ENCODE measurements around the gene MFSD6. TPM values are rescaled to one million over a fixed set of nuclear protein-coding genes. Genes with fewer than 3 reads are reported as not detected.

MFSD6 gene
- total and polyA plus RNA-seq, 4 donors, result 11.7 to 61.7 (median 37.4) TPM

DNA sequence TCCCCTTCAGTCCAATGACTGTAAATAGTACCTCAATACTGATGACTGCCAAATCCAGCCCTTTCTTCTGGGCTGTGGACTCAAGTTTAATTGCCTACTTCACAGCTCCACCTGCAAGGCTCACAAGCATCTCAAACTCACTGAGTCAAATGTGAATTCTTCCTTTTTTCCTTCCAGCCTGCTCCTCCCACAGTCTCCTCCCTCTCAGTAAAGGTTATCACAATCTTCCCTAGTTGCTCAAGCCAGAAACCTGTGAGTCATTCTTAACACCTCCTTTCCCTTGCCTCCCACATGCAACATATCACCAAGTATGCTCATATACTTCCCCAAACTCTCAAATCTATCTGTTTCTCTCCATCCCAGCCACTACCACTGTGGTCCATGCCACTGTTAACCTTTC is 3.7 kb upstream of the MFSD6 start:
- Histone ChIP-seq H3K27ac (ENCODE audit: low read depth in 1 of 2, low read length in 1 of 2) (no peak overlapping the region), H3K9me3 (ENCODE audit: control insufficient read depth in 4 of 4, insufficient read depth in 3 of 4, low read length in 3 of 4) (no peaks in the 10 kb centered on the region), H3K4me3 (no peak overlapping the region), H3K4me1 (ENCODE audit: control insufficient read depth in 5 of 5, insufficient read depth in 5 of 5, low read length in 5 of 5) (peaks cover 0 to 11% (median 0%) of the 10 kb centered on the region in 5 donors), H3K36me3 (ENCODE audit: control insufficient read depth in 4 of 4, insufficient read depth in 4 of 4, low read length in 4 of 4) (no peaks in the 10 kb centered on the region), H3K9ac (ENCODE audit: insufficient read depth in 1 of 2, low read length in 2 of 2) (no peak overlapping the region), H3K27me3 (ENCODE audit: control insufficient read depth in 3 of 3, insufficient read depth in 3 of 3, low read length in 2 of 3) (peaks cover 0 to 7% (median 4%) of the 10 kb centered on the region in 3 donors)
- ATAC-seq (ENCODE audit: insufficient read depth, low FRiP score) (peak; percentile 16), DNase-seq (no peak)
- TF ChIP-seq, protein P1, sequence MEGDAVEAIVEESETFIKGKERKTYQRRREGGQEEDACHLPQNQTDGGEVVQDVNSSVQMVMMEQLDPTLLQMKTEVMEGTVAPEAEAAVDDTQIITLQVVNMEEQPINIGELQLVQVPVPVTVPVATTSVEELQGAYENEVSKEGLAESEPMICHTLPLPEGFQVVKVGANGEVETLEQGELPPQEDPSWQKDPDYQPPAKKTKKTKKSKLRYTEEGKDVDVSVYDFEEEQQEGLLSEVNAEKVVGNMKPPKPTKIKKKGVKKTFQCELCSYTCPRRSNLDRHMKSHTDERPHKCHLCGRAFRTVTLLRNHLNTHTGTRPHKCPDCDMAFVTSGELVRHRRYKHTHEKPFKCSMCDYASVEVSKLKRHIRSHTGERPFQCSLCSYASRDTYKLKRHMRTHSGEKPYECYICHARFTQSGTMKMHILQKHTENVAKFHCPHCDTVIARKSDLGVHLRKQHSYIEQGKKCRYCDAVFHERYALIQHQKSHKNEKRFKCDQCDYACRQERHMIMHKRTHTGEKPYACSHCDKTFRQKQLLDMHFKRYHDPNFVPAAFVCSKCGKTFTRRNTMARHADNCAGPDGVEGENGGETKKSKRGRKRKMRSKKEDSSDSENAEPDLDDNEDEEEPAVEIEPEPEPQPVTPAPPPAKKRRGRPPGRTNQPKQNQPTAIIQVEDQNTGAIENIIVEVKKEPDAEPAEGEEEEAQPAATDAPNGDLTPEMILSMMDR (IDR thresholded peaks at IDR 0.05; ENCODE audit: control extremely low read depth, extremely low read depth), result no peak

DNA sequence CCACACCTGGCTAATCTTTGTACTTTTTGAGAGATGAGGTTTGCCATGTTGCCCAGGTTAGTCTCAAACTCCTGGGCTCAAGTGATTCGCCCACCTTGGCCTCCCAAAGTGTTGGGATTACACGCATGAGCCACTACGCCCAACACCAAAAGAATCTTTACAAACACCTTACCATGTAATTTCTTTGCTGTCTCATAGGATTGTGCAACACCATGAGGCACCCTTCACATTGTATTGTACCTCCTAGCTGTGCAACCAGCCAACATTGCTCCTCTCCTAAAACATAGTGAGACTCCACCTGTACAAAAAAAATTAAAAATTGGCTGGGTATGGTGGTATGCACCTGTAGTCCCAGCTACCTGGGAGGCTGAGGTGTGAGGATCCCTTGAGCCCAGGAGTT is 3.1 kb upstream of the MFSD6 start:
- no peak overlapping the region for H3K9ac ChIP-seq (ENCODE audit: insufficient read depth in 1 of 2, low read length in 2 of 2)
- no peak for ATAC-seq (ENCODE audit: insufficient read depth, low FRiP score)
- TF ChIP-seq, protein P1 (IDR thresholded peaks at IDR 0.05; ENCODE audit: control extremely low read depth, extremely low read depth), result no peak
- H3K27ac ChIP-seq (ENCODE audit: low read depth in 1 of 2, low read length in 1 of 2), result no peak overlapping the region
- H3K9me3 ChIP-seq (ENCODE audit: control insufficient read depth in 4 of 4, insufficient read depth in 3 of 4, low read length in 3 of 4), result no peaks in the 10 kb centered on the region
- peaks cover 0 to 7% (median 7%) of the 10 kb centered on the region in 3 donors for H3K27me3 ChIP-seq (ENCODE audit: control insufficient read depth in 3 of 3, insufficient read depth in 3 of 3, low read length in 2 of 3)
- no peak overlapping the region for H3K4me3 ChIP-seq
- WGBS, 2 donors, result 90% methylated on average over 3 of the region's 3 CpGs
- DNase-seq, result no peak
- H3K36me3 ChIP-seq (ENCODE audit: control insufficient read depth in 4 of 4, insufficient read depth in 4 of 4, low read length in 4 of 4), result no peaks in the 10 kb centered on the region
- peaks cover 0 to 11% (median 0%) of the 10 kb centered on the region in 5 donors for H3K4me1 ChIP-seq (ENCODE audit: control insufficient read depth in 5 of 5, insufficient read depth in 5 of 5, low read length in 5 of 5)

DNA sequence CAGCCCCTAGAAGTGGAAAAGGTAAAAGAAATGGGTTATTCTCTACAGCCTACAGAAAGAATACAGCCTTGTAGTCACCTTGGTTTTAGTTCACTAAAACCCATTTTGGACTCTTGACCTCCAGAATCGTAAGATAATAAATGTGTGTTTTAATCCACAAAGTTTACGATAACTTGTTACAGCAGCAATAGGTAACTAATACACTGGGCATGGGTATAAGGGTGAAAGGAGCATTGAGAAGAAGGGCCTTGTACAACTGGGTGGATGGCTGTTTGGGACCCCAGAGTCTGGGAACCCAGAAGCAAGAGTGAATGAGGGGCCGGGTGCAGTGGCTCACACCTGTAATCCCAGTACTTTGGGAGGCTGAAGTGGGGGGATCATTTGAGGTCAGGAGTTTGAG is 2.2 kb upstream of the MFSD6 start:
- no peak for DNase-seq
- WGBS, 2 donors, result 85 to 97% methylated on average over 3 of the region's 3 CpGs
- Histone ChIP-seq H3K36me3 (ENCODE audit: control insufficient read depth in 4 of 4, insufficient read depth in 4 of 4, low read length in 4 of 4) (no peaks in the 10 kb centered on the region), H3K9me3 (ENCODE audit: control insufficient read depth in 4 of 4, insufficient read depth in 3 of 4, low read length in 3 of 4) (no peaks in the 10 kb centered on the region), H3K4me1 (ENCODE audit: control insufficient read depth in 5 of 5, insufficient read depth in 5 of 5, low read length in 5 of 5) (peaks cover 0 to 11% (median 0%) of the 10 kb centered on the region in 5 donors), H3K4me3 (no peak overlapping the region), H3K27ac (ENCODE audit: low read depth in 1 of 2, low read length in 1 of 2) (no peak overlapping the region), H3K27me3 (ENCODE audit: control insufficient read depth in 3 of 3, insufficient read depth in 3 of 3, low read length in 2 of 3) (peaks cover 0 to 7% (median 7%) of the 10 kb centered on the region in 3 donors), H3K9ac (ENCODE audit: insufficient read depth in 1 of 2, low read length in 2 of 2) (no peak overlapping the region)
- TF ChIP-seq, protein P1 (IDR thresholded peaks at IDR 0.05; ENCODE audit: control extremely low read depth, extremely low read depth), result no peak
- no peak for ATAC-seq (ENCODE audit: insufficient read depth, low FRiP score)

DNA sequence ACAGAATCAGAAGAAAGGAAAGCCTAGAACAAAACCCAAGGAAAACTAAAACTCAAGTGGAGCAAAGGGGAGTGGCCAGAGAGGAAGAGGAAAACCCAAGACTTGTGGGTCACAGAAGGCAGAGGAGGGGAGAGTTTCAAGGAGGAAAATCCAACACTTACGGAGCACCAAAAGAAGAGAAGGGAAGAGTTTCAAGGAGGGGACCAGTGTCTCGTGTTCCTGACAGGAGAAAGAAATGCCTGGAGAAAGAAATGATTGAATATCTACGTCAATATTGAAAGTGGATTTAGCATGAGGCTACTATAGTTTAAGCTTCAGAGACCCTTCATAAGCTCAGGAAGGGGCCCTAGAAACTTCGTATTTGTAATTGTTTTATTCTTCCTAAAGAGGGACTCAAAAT is 1.4 kb upstream of the MFSD6 start:
- no peak for ATAC-seq (ENCODE audit: insufficient read depth, low FRiP score)
- Histone ChIP-seq H3K4me3 (no peak overlapping the region), H3K4me1 (ENCODE audit: control insufficient read depth in 5 of 5, insufficient read depth in 5 of 5, low read length in 5 of 5) (peaks cover 0 to 11% (median 0%) of the 10 kb centered on the region in 5 donors), H3K9ac (ENCODE audit: insufficient read depth in 1 of 2, low read length in 2 of 2) (no peak overlapping the region), H3K27ac (ENCODE audit: low read depth in 1 of 2, low read length in 1 of 2) (no peak overlapping the region), H3K36me3 (ENCODE audit: control insufficient read depth in 4 of 4, insufficient read depth in 4 of 4, low read length in 4 of 4) (no peaks in the 10 kb centered on the region), H3K27me3 (ENCODE audit: control insufficient read depth in 3 of 3, insufficient read depth in 3 of 3, low read length in 2 of 3) (peaks cover 0 to 7% (median 7%) of the 10 kb centered on the region in 3 donors), H3K9me3 (ENCODE audit: control insufficient read depth in 4 of 4, insufficient read depth in 3 of 4, low read length in 3 of 4) (no peaks in the 10 kb centered on the region)
- no peak for DNase-seq
- TF ChIP-seq, protein P1 (IDR thresholded peaks at IDR 0.05; ENCODE audit: control extremely low read depth, extremely low read depth), result no peak
- WGBS, 2 donors, result 82 to 86% methylated on average over 4 of the region's 4 CpGs

Measured in lung (tissue), 12 donors.